ENCODE results near the gene CCDC148.

GRCh38 chr2:158221063-158222020, 235.2 kb downstream of the CCDC148 start:
- TF ChIP-seq CTCF (IDR thresholded peaks at IDR 0.05 in 4 of 5, conservative IDR thresholded peaks at IDR 0.05 in 1 of 5), result no peak
- no peak for TF ChIP-seq POLR2A (IDR thresholded peaks at IDR 0.05)
